Measurements from ENCODE around the gene HSD11B2. TPM values are rescaled to one million over a fixed set of nuclear protein-coding genes. Genes with fewer than 3 reads are reported as not detected.

HSD11B2 gene
- 0.41 TPM for total RNA-seq

DNA sequence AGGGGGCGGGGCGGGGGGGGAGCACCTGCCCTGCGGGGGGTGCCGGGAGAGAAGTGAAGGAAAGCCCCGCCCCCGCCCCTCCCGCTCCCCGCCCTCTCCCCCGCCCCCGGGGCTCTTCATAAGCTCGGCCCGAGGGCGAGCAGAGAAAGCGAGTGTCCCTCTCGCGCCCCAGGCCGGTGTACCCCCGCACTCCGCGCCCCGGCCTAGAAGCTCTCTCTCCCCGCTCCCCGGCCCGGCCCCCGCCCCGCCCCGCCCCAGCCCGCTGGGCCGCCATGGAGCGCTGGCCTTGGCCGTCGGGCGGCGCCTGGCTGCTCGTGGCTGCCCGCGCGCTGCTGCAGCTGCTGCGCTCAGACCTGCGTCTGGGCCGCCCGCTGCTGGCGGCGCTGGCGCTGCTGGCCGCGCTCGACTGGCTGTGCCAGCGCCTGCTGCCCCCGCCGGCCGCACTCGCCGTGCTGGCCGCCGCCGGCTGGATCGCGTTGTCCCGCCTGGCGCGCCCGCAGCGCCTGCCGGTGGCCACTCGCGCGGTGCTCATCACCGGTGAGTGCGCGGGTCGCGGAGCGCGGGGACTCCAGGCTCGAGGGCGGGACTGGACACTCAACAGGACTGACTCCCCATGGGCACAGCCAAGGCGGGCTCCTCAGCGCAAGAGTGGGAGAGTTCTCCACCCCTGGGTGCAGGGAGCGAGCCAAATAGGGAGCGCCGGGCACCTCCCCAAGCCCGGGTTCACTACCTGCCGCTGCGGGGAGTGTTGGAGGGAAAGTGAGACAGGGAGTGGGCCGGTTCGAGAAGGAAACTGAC, at the start of gene HSD11B2:
HSD11B2 (plus strand) TSS at position 145 of the 798 bp plus-strand sequence; CDS start at position 273, 128 bp downstream.
- no peak for FAIRE-seq
- DNase-seq (ENCODE audit: low spot score in 2 of 2): peak; percentile 79 to 83

DNA sequence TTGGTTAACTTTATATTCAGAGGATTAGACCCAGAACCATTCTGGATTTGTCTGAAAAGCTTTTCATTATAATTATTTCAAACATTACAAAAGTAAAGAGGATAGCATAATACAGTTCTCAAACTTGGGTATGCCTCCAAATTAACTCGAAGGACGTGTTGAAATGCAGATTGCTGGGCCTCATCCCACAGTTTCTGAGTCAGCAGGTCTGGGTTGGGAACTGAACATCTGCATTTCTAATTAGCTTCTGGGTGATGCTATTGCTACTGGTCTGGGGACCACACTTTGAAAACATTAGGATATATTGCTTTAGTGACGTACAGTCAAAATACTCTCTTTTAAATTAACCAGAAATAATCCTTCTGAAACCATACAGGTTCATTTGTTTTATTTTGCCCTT, 47.6 kb upstream of the HSD11B2 start:
- DNase-seq (ENCODE audit: low spot score in 2 of 2) (no peak), FAIRE-seq (no peak)

GRCh38 chr16:67384778-67385510, 46.0 kb upstream of the HSD11B2 start:
- FAIRE-seq (no peak), DNase-seq (ENCODE audit: low spot score in 2 of 2) (no peak)

GRCh38 chr16:67386861-67387455, 44.0 kb upstream of the HSD11B2 start:
- DNase-seq (ENCODE audit: low spot score in 2 of 2) (no peak), FAIRE-seq (no peak)

DNA sequence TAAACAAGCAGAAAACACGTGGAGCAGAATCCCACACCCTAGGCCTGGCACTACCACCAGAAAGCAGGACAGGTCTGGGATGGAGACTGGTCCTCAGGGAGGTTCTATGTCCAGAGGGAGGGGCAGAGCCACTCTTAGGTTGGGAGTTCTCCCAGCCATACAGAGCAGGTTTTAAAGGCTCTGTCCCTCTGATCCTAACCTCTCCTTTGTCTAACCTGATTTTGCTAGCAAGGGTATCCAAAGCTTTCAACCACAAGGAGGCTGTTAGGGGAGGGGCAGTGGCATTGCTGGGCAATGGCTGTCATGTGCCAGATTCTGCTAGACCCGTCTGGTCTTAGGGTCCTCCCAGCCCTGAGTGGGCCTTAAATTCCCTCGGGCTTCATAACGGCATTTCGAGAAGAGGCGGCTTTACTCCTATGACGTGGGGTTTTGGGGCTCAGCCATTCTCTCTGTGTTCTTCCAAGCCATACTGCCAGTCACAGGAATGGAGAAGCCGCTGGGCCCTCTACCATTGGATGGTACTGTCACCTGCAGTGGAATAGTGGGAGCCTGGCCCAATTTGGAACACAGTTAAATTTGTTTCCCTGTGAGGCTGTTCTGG, 43.3 kb upstream of the HSD11B2 start:
- FAIRE-seq (no peak), DNase-seq (ENCODE audit: low spot score in 2 of 2) (no peak)

GRCh38 chr16:67388191-67388590, 42.7 kb upstream of the HSD11B2 start:
- DNase-seq (ENCODE audit: low spot score in 2 of 2) (no peak), FAIRE-seq (no peak)

DNA sequence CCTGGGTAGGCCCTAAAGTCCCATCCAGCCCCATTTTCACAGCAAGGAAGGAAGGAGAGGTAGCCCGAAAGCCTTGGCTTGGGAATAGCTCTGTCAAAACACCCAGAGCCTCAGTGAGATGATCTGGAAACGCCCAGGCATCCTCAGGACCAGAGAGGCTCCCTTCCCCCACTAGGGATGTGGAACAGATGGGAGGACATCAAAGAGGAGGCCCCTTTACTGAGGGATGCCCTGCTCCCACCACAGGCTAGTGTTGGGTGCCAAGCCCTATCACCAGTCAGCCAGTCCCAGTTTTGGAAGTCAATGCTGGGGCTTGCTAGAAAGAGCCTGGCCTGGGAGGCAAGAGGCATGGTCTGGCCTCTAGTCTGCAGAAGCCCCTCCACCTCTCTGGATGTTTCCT, 42.3 kb upstream of the HSD11B2 start:
- FAIRE-seq (no peak), DNase-seq (ENCODE audit: low spot score in 2 of 2) (no peak)

- DNase-seq (ENCODE audit: low spot score in 2 of 2) (peak in 1 of 2 donors; percentile 52), FAIRE-seq (no peak)
Measured at GRCh38 chr16:67389911-67390815, 40.8 kb upstream of the HSD11B2 start.

GRCh38 chr16:67390816-67391423, 40.0 kb upstream of the HSD11B2 start:
- FAIRE-seq: no peak
- no peak for DNase-seq (ENCODE audit: low spot score in 2 of 2)

- DNase-seq (ENCODE audit: low spot score in 2 of 2): peak; percentile 61 to 73
- peak; percentile 72 for FAIRE-seq
Measured at GRCh38 chr16:67391424-67392300, 39.3 kb upstream of the HSD11B2 start.

DNA sequence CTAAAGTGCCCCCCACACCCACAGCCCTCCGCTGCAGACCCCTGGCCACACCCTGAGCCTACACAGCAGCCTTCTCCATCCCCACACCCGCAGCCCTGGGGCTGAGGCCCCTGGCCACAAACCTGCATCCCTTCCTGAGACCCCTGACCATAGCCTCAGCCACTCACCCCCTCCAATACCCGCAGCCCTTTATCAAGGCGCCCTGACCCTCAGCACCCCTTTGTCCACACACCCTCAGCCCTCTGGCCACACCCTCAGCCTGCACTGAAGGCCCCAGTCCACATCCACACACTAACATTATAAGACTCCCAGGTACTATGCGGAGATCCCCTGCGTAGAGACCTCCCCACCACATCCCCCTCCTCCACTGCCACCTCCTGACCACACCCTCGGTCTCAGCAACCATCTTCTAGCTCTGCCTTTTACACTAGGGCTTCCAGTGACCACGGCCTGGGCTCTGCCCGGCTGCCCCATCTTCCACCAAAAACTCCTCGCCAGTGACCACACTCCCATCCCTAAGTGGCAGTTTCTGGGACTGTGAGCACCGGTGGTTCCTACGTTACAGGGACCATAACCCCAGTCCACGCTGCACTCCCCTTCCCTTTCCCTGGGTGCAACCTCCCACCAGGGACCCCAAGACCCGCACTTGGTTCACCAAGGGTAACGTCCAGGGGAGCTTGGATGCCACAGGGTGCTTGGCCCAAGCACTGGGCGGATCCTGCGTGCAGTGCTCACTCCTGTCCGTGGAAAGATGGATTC, 38.4 kb upstream of the HSD11B2 start:
- no peak for DNase-seq (ENCODE audit: low spot score in 2 of 2)
- no peak for FAIRE-seq

GRCh38 chr16:67393111-67393787, 37.7 kb upstream of the HSD11B2 start, which contains the start of gene TPPP3:
TSS of gene TPPP3 (minus strand) at chr16:67393498. CDS start at chr16:67391111, 2,387 bp downstream.
- peak; percentile 90 to 95 for DNase-seq (ENCODE audit: low spot score in 2 of 2)
- no peak for FAIRE-seq

- no peak for FAIRE-seq
Measured at GRCh38 chr16:67393788-67394154, 37.1 kb upstream of the HSD11B2 start.

DNA sequence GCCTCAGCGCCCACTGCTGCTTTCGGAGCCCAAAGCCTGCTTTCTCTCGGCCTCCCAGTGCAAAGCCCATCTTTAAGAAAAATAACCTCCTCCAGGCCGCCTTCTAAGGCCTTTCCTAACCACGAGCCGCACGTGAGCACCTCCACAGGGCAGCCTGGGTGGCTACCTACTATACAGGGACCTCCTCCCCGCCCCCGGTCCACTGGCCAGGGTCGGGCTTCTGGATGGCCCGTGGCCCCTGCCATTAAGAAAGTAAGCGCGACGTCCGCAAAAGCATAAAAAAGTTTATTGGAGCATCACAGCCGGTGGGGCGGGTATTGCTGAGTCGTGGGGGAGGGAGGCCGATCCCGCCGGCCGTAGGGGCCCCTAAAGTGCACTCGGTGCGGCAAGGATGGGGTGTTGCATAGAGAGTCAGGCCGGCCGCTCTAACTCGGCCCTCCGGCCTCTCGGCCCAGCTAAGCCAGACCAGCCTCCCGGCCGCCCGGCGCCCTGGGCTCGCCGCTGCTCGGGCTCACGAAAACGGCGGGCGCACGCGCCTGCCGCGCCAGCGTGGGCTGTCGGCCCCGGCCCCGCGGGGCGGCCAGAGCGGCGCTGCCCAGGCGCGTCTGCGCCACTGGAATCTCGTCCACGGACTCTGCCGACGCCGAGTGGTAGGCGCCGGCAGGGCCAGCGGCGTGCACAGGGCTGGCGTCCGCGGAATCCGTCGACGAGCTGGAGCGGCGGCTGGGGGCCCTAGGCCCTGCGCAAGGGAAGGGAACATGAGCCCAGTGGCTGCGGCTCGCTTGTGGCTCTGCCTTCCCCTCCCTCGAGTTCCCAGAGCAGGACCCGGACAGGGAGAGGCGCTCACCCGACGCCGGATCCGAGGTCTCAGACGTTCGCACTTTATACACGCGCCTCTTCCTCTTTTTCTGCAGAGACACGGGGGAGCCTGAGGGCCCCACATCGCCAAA, 36.5 kb upstream of the HSD11B2 start:
- no peak for FAIRE-seq
- no peak for DNase-seq (ENCODE audit: low spot score in 2 of 2)

More at GRCh38 chr16:67393788-67394154, 37.1 kb upstream of the HSD11B2 start:
- no peak for DNase-seq (ENCODE audit: low spot score in 2 of 2)

- no peak for DNase-seq (ENCODE audit: low spot score in 2 of 2)
- FAIRE-seq: no peak
Measured at GRCh38 chr16:67395105-67395457, 35.8 kb upstream of the HSD11B2 start.

All from frontal cortex (tissue), 4 donors.